H1 (cell line): ENCODE data around the gene RIN3. TPM values are rescaled to one million over a fixed set of nuclear protein-coding genes. Genes with fewer than 3 reads are reported as not detected.

Experiments
- FOSL1 ChIP-seq: IDR thresholded peaks from 2 replicates; pipeline ENCODE4 v1.6.1; 2011; ENCODE audit warnings: mild to moderate bottlenecking, low read depth, low read length, moderate library complexity; ENCODE audit not compliant: insufficient read depth
- HDAC6 ChIP-seq: IDR thresholded peaks from one replicate; pipeline ENCODE4 v1.7.1; 2012; ENCODE audit warnings: low read depth, mild to moderate bottlenecking, inconsistent platforms, low read length, moderate library complexity
- JUND ChIP-seq: IDR thresholded peaks from 2 replicates; pipeline ENCODE4 v1.6.1; 2011; ENCODE audit warnings: mild to moderate bottlenecking, improper control_type of control experiment, low read length
- POLR2A ChIP-seq, 2 experiments: IDR thresholded peaks; 1 replicate in 1 of 2; 2 replicates in 1 of 2; pipeline ENCODE4 v1.6.1; 2011; ENCODE audit warnings: low read depth in 2 of 2, low read length in 2 of 2, mild to moderate bottlenecking in 2 of 2; ENCODE audit errors: control extremely low read depth in 1 of 2
- POLR2AphosphoS5 ChIP-seq: IDR thresholded peaks from 2 replicates; pipeline ENCODE4 v1.6.1; 2011; ENCODE audit warnings: low read depth, low read length
- polyA plus RNA-seq, 7 experiments: library from polyadenylated mRNA; depleted of rRNA in 3 of 7; stranded (reverse) in 5 of 7; unstranded in 2 of 7; fragments of >200 nt in 5 of 7; fragments of 200-250 nt in 2 of 7; gene quantifications; 1 replicate in 5 of 7; 2 replicates in 1 of 7; 4 replicates in 1 of 7; pipeline versions ENCODE4 v1.2.1 to v1.2.3, GENCODE V29; 2011 to 2013; ENCODE audit warnings: missing spikeins in 2 of 7, mixed read lengths in 2 of 7
- total RNA-seq: library from RNA; stranded (reverse); fragmentation: NEBNext Ultra II Directional; extraction: Animal tissue kit (Norgen Biotek cat#: 25700); gene quantifications from 2 replicates; pipeline ENCODE4 v1.2.1, GENCODE V29; 2021
- TF ChIP-seq, protein P1 (sequence below): IDR thresholded peaks from 2 replicates; pipeline ENCODE4 v1.6.1; 2012; ENCODE audit warnings: inconsistent platforms
- TF ChIP-seq, protein P2 (sequence below): IDR thresholded peaks from 2 replicates; pipeline ENCODE4 v1.6.1; 2012; ENCODE audit warnings: inconsistent platforms

The RIN3 gene
- total and polyA plus RNA-seq, 2 of the 8 experiments (the other 6 are each of a cell fraction or from before 2014, with no cell fraction given): 0.59 to 1.5 TPM

DNA sequence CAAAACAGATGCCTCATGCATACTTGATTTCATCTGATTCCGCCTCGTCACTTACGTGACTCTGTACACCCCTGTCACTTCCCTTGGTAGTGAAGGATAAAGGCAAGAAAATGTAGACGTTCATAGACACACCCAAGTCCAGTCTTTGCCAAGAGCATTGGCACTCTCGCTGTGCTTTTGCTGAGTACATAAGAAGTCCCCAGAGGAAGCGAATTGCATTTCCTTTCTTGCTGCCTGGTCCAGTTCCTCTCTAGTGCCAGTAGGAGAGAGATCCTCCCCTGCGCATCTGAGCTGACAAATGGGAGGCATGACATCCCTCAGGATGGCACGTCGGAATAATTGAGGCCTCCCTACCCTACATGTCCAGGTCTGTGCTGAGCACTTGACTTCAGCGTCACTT is 21.3 kb upstream of the RIN3 start (continued):
- TF ChIP-seq, protein P1, sequence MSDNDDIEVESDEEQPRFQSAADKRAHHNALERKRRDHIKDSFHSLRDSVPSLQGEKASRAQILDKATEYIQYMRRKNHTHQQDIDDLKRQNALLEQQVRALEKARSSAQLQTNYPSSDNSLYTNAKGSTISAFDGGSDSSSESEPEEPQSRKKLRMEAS: no peak
- TF ChIP-seq FOSL1 (no peak), HDAC6 (no peak), POLR2A (IDR thresholded peaks at IDR 0.05; ENCODE audit: control extremely low read depth in 1 of 2, low read depth in 2 of 2, low read length in 2 of 2) (no peak), JUND (no peak), POLR2AphosphoS5 (no peak)
- TF ChIP-seq, protein P2, sequence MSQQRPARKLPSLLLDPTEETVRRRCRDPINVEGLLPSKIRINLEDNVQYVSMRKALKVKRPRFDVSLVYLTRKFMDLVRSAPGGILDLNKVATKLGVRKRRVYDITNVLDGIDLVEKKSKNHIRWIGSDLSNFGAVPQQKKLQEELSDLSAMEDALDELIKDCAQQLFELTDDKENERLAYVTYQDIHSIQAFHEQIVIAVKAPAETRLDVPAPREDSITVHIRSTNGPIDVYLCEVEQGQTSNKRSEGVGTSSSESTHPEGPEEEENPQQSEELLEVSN: no peak
- TF ChIP-seq, all 59 proteins: peak for 0
